Ascending aorta (tissue), 2 donors: ENCODE measurements around the gene CD93. TPM values are rescaled to one million over a fixed set of nuclear protein-coding genes. Genes with fewer than 3 reads are reported as not detected.
A peak's percentile ranks its signal among the peaks of the same experiment; 100 is the strongest.

Source experiments
- DNase-seq, 2 donors: peaks; one replicate each; pipeline ENCODE4 v3.0.0-alpha.2; 2019; ENCODE audit warnings: low spot score in 2 of 2
- H3K27ac ChIP-seq, 2 donors: fragments of 200-600 bp; sonication (generic); one replicate each; pipeline ENCODE4 v1.5.1; 2016 to 2017; ENCODE audit warnings: mild to moderate bottlenecking in 1 of 2
- H3K27me3 ChIP-seq: fragments of 200-600 bp; sonication (generic); one replicate; pipeline ENCODE4 v1.5.1; 2017
- H3K36me3 ChIP-seq, 2 donors: fragments of 200-600 bp; sonication (generic); one replicate each; pipeline ENCODE4 v1.5.1; 2016
- H3K4me1 ChIP-seq, 2 donors: fragments of 200-600 bp; sonication (generic); one replicate each; pipeline ENCODE4 v1.5.1; 2016 to 2017; ENCODE audit warnings: mild to moderate bottlenecking in 1 of 2
- H3K4me3 ChIP-seq, 2 donors: fragments of 200-600 bp; sonication (generic); one replicate each; pipeline ENCODE4 v1.5.1; 2016 to 2017; ENCODE audit warnings: mild to moderate bottlenecking in 1 of 2
- H3K9me3 ChIP-seq, 2 donors: fragments of 200-600 bp; sonication (generic); one replicate each; pipeline ENCODE4 v1.5.1; 2016
- CTCF ChIP-seq, 3 experiments: fragments of 200-600 bp in 2 of 3; fragments of 450-650 bp in 1 of 3; sonication (generic) in 2 of 3; IDR thresholded peaks; one replicate each; pipeline ENCODE4 v1.5.1; 2016 to 2019; ENCODE audit warnings: antibody characterized with exemption in 3 of 3, mild to moderate bottlenecking in 1 of 3, moderate library complexity in 1 of 3
- intact Hi-C: fragments of 100-400 bp; cut with DNase I; formaldehyde crosslinking; loops from one replicate; pipeline ENCODE4 v1.15.1; 2023
- total RNA-seq: library from RNA; depleted of rRNA; stranded (reverse); fragments of >200 nt; gene quantifications from one replicate; pipeline ENCODE4 v1.1.0, GENCODE V29; 2016

Gene CD93
- total RNA-seq, 1 donor from 2014 or later: 206 TPM

GRCh38 chr20:23101696-23102406 is 15.7 kb upstream of the CD93 start:
- Histone ChIP-seq H3K4me1 (no peaks in the 10 kb centered on the region), H3K27ac (peak overlapping the region in 1 of 2 donors; percentile 69), H3K27me3 (no peaks in the 10 kb centered on the region), H3K4me3 (no peak overlapping the region), H3K9me3 (no peaks in the 10 kb centered on the region), H3K36me3 (no peaks in the 10 kb centered on the region)
- peak; percentile 6 to 46 for DNase-seq
- intact Hi-C loops: no loop called here
- no peak for TF ChIP-seq CTCF (IDR thresholded peaks at IDR 0.05)

- no peaks in the 10 kb centered on the region for H3K4me1 ChIP-seq
- no peak for TF ChIP-seq CTCF (IDR thresholded peaks at IDR 0.05)
- intact Hi-C loops: no loop called here
- H3K9me3 ChIP-seq: no peaks in the 10 kb centered on the region
- no peaks in the 10 kb centered on the region for H3K36me3 ChIP-seq
- DNase-seq: no peak
- no peak overlapping the region for H3K27ac ChIP-seq
- no peaks in the 10 kb centered on the region for H3K27me3 ChIP-seq
- no peak overlapping the region for H3K4me3 ChIP-seq
Observed at GRCh38 chr20:23100720-23101107, 14.6 kb upstream of the CD93 start.

GRCh38 chr20:23099791-23100719 is 13.9 kb upstream of the CD93 start:
- Histone ChIP-seq H3K9me3 (no peaks in the 10 kb centered on the region), H3K4me3 (no peak overlapping the region), H3K36me3 (no peaks in the 10 kb centered on the region), H3K4me1 (no peaks in the 10 kb centered on the region), H3K27me3 (no peaks in the 10 kb centered on the region), H3K27ac (no peak overlapping the region)
- intact Hi-C loops: no loop called here
- no peak for TF ChIP-seq CTCF (IDR thresholded peaks at IDR 0.05)
- peak in 1 of 2 donors; percentile 5 for DNase-seq

- Histone ChIP-seq H3K4me1 (no peaks in the 10 kb centered on the region), H3K36me3 (no peaks in the 10 kb centered on the region), H3K27me3 (no peaks in the 10 kb centered on the region), H3K4me3 (no peak overlapping the region), H3K27ac (no peak overlapping the region), H3K9me3 (no peaks in the 10 kb centered on the region)
- intact Hi-C loops: no loop called here
- DNase-seq: peak in 1 of 2 donors; percentile 7
- TF ChIP-seq CTCF (IDR thresholded peaks at IDR 0.05): no peak
Observed at GRCh38 chr20:23097636-23098580, 11.8 kb upstream of the CD93 start.

- no peaks in the 10 kb centered on the region for H3K27me3 ChIP-seq
- H3K4me1 ChIP-seq: peaks cover 0 to 3% of the 10 kb centered on the region in 2 donors
- no peaks in the 10 kb centered on the region for H3K9me3 ChIP-seq
- no peaks in the 10 kb centered on the region for H3K36me3 ChIP-seq
- no peak for TF ChIP-seq CTCF (IDR thresholded peaks at IDR 0.05)
- H3K4me3 ChIP-seq: no peak overlapping the region
- no peak overlapping the region for H3K27ac ChIP-seq
- no peak for DNase-seq
- intact Hi-C loops: no loop called here
Observed at GRCh38 chr20:23096986-23097520, 10.9 kb upstream of the CD93 start.
